GM23338 (cell line): ENCODE measurements around the gene CHSY1.

ENCODE experiments used
- EZH2 ChIP-seq: fragments of 200-600 bp; sonication (generic); IDR thresholded peaks from one replicate; pipeline ENCODE4 v1.8.0; 2017; ENCODE audit warnings: antibody characterized with exemption, mild to moderate bottlenecking, low read depth; ENCODE audit not compliant: unreplicated experiment
- JUNB ChIP-seq: IDR thresholded peaks from one replicate; pipeline ENCODE4 v1.6.1; 2016; ENCODE audit warnings: antibody characterized with exemption; ENCODE audit not compliant: unreplicated experiment
- TF ChIP-seq, protein P1 (sequence below), 2 experiments: fragments of 200-600 bp in 1 of 2; sonication (generic) in 1 of 2; conservative IDR thresholded peaks; 2 replicates each; pipeline versions ENCODE4 v1.5.1 to v1.6.1; 2016 to 2017; ENCODE audit warnings: antibody characterized with exemption in 2 of 2, low read depth in 2 of 2, mild to moderate bottlenecking in 2 of 2, moderate library complexity in 1 of 2

DNA sequence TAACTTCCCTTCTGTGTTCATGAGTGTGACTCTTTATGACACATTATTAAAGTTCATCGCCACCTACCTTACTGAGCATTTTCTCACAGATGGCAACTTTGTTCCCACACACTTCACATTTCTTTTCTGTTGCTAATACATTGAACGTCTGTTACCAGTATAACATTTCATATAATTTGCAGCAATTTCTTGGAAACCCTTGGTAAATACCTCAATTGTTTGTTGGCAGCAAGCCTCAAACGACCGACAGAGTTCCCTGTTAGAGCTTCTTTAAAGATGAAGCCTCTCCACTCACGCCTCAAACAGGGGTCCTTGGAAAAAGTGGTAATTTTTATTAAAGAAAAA lies 3.2 kb upstream of the CHSY1 start:
- TF ChIP-seq EZH2: no peak
- TF ChIP-seq JUNB: no peak
- TF ChIP-seq, protein P1, sequence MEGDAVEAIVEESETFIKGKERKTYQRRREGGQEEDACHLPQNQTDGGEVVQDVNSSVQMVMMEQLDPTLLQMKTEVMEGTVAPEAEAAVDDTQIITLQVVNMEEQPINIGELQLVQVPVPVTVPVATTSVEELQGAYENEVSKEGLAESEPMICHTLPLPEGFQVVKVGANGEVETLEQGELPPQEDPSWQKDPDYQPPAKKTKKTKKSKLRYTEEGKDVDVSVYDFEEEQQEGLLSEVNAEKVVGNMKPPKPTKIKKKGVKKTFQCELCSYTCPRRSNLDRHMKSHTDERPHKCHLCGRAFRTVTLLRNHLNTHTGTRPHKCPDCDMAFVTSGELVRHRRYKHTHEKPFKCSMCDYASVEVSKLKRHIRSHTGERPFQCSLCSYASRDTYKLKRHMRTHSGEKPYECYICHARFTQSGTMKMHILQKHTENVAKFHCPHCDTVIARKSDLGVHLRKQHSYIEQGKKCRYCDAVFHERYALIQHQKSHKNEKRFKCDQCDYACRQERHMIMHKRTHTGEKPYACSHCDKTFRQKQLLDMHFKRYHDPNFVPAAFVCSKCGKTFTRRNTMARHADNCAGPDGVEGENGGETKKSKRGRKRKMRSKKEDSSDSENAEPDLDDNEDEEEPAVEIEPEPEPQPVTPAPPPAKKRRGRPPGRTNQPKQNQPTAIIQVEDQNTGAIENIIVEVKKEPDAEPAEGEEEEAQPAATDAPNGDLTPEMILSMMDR (conservative IDR thresholded peaks at IDR 0.05; ENCODE audit: low read depth in 2 of 2): no peak
